GM23338 (cell line): Measurements from ENCODE around the gene RIN3. TPM values are rescaled to one million over a fixed set of nuclear protein-coding genes. Genes with fewer than 3 reads are reported as not detected.

Experiments
- ATAC-seq: fragments of 200-7000 bp; cut with Tn5 transposase; 3 replicates; pipeline ENCODE4 v1.9.1; 2020
- DNase-seq: peaks from one replicate; pipeline ENCODE4 v3.0.0-alpha.2; 2015; ENCODE audit warnings: low spot score
- H2AFZ ChIP-seq: fragments of 200-600 bp; sonication (generic); 2 replicates; pipeline ENCODE4 v1.8.0; 2016; ENCODE audit warnings: antibody characterized with exemption, mild to moderate bottlenecking, moderate library complexity
- H3F3A ChIP-seq: fragments of 200-600 bp; sonication (generic); replicated peaks from 2 replicates; pipeline ENCODE4 v1.8.0; 2017; ENCODE audit warnings: antibody characterized with exemption, mixed run types, low read depth
- H3K27ac ChIP-seq: fragments of 200-600 bp; sonication (generic); 2 replicates; pipeline ENCODE4 v1.6.1; 2016; ENCODE audit warnings: low read depth
- H3K27me3 ChIP-seq: fragments of 200-600 bp; sonication (generic); 2 replicates; pipeline ENCODE4 v1.8.0; 2016; ENCODE audit warnings: mild to moderate bottlenecking, mixed run types, moderate library complexity; ENCODE audit not compliant: insufficient read depth
- H3K36me3 ChIP-seq: fragments of 200-600 bp; sonication (generic); 2 replicates; pipeline ENCODE4 v1.8.0; 2016; ENCODE audit warnings: mild to moderate bottlenecking; ENCODE audit not compliant: insufficient read depth
- H3K4me1 ChIP-seq: fragments of 200-600 bp; sonication (generic); 2 replicates; pipeline ENCODE4 v1.8.0; 2016; ENCODE audit warnings: mild to moderate bottlenecking, moderate library complexity; ENCODE audit not compliant: insufficient read depth
- H3K4me2 ChIP-seq: fragments of 200-600 bp; sonication (generic); 2 replicates; pipeline ENCODE4 v1.7.1; 2017; ENCODE audit warnings: mixed run types
- H3K4me3 ChIP-seq: fragments of 200-600 bp; sonication (generic); 2 replicates; pipeline ENCODE4 v1.6.1; 2016; ENCODE audit warnings: mixed run types
- H3K79me2 ChIP-seq: fragments of 200-600 bp; sonication (generic); replicated peaks from 2 replicates; pipeline ENCODE4 v1.8.0; 2017; ENCODE audit warnings: mild to moderate bottlenecking; ENCODE audit not compliant: insufficient read depth
- H3K9me2 ChIP-seq: fragments of 200-600 bp; sonication (generic); 2 replicates; pipeline ENCODE4 v1.8.0; 2017; ENCODE audit not compliant: insufficient read depth
- H4K20me1 ChIP-seq: fragments of 200-600 bp; sonication (generic); replicated peaks from 2 replicates; pipeline ENCODE4 v1.8.0; 2017; ENCODE audit warnings: mild to moderate bottlenecking; ENCODE audit not compliant: insufficient read depth
- H3K27ac Mint-ChIP-seq: 2 replicates; pipeline ENCODE4 v1.8.0; 2020; ENCODE audit warnings: inconsistent platforms, mild to moderate bottlenecking, moderate library complexity, mixed read lengths
- H3K27me3 Mint-ChIP-seq: 3 replicates; pipeline ENCODE4 v1.8.0; 2022; ENCODE audit warnings: low read depth, mild to moderate bottlenecking, moderate library complexity, mixed read lengths, inconsistent platforms; ENCODE audit not compliant: insufficient read depth, poor library complexity
- H3K36me3 Mint-ChIP-seq: 3 replicates; pipeline ENCODE4 v1.8.0; 2021; ENCODE audit warnings: low read depth, mild to moderate bottlenecking, inconsistent platforms, moderate library complexity, mixed read lengths
- H3K4me1 Mint-ChIP-seq: 3 replicates; pipeline ENCODE4 v1.8.0; 2020; ENCODE audit warnings: mild to moderate bottlenecking, inconsistent platforms, mixed read lengths
- H3K4me3 Mint-ChIP-seq: 3 replicates; pipeline ENCODE4 v1.8.0; 2021; ENCODE audit warnings: moderate library complexity, mild to moderate bottlenecking, inconsistent platforms, mixed read lengths
- H3K9me3 Mint-ChIP-seq: 3 replicates; pipeline ENCODE4 v1.8.0; 2020; ENCODE audit warnings: moderate library complexity, mild to moderate bottlenecking, inconsistent platforms, mixed read lengths
- POLR2AphosphoS5 ChIP-seq: IDR thresholded peaks from 2 replicates; pipeline ENCODE4 v1.6.1; 2016; ENCODE audit warnings: antibody characterized with exemption, low read depth
- polyA plus RNA-seq: library from polyadenylated mRNA; unstranded; fragments of >200 nt; fragmentation: Nextera tagmentation; extraction: Ambion mirVana; gene quantifications from 2 replicates; pipeline ENCODE4 v1.2.1, GENCODE V29; 2016
- total RNA-seq: library from RNA; depleted of rRNA; stranded (reverse); fragments of >200 nt; shearing (Covaris generic); gene quantifications from 2 replicates; pipeline ENCODE4 v1.2.3, GENCODE V29; 2014
- TF ChIP-seq, protein P1 (sequence below): fragments of 250-450 bp; sonication (Bioruptor Pico); IDR thresholded peaks from 2 replicates; pipeline ENCODE4 v1.5.0; 2020; ENCODE audit warnings: mild to moderate bottlenecking, moderate library complexity
- TF ChIP-seq, protein P2 (sequence below), 2 experiments: fragments of 200-600 bp in 1 of 2; sonication (generic) in 1 of 2; conservative IDR thresholded peaks; 2 replicates each; pipeline versions ENCODE4 v1.5.1 to v1.6.1; 2016 to 2017; ENCODE audit warnings: antibody characterized with exemption in 2 of 2, low read depth in 2 of 2, mild to moderate bottlenecking in 2 of 2, moderate library complexity in 1 of 2

Gene RIN3
- total and polyA plus RNA-seq, 2 experiments from 2014 or later, result 0.97 to 1.5 TPM

DNA sequence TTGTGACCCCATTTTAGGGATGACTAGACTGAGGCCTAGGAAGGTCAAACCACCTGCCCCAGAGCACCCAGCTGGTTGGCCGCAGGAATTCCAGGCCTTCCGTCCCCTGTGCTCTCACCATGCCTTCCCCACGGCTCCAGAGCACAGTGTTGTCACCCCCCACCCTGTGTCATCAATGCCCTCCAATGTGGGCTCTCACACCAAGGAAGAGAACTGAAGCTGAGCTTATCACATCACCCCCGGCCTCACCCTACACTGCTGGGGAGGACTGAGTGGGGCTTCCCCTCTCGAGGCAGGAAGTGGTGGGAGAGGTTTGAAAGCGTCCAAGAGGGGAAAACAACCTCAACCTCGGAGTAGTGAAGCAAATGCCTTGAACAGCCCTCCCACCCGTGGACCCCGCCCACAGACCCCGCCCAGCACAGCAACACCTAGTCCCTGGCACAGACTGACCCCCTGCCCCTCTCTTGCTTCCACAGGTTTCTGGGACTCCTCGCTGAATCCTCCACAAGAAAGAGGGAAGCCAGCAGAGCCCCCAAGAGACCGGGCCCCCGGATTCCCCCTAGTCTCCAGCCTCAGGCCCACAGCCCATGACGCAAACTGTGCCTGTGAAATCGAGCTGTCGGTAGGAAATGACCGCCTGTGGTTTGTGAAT lies 137.7 kb downstream of the RIN3 start (continued):
- TF ChIP-seq, protein P1, sequence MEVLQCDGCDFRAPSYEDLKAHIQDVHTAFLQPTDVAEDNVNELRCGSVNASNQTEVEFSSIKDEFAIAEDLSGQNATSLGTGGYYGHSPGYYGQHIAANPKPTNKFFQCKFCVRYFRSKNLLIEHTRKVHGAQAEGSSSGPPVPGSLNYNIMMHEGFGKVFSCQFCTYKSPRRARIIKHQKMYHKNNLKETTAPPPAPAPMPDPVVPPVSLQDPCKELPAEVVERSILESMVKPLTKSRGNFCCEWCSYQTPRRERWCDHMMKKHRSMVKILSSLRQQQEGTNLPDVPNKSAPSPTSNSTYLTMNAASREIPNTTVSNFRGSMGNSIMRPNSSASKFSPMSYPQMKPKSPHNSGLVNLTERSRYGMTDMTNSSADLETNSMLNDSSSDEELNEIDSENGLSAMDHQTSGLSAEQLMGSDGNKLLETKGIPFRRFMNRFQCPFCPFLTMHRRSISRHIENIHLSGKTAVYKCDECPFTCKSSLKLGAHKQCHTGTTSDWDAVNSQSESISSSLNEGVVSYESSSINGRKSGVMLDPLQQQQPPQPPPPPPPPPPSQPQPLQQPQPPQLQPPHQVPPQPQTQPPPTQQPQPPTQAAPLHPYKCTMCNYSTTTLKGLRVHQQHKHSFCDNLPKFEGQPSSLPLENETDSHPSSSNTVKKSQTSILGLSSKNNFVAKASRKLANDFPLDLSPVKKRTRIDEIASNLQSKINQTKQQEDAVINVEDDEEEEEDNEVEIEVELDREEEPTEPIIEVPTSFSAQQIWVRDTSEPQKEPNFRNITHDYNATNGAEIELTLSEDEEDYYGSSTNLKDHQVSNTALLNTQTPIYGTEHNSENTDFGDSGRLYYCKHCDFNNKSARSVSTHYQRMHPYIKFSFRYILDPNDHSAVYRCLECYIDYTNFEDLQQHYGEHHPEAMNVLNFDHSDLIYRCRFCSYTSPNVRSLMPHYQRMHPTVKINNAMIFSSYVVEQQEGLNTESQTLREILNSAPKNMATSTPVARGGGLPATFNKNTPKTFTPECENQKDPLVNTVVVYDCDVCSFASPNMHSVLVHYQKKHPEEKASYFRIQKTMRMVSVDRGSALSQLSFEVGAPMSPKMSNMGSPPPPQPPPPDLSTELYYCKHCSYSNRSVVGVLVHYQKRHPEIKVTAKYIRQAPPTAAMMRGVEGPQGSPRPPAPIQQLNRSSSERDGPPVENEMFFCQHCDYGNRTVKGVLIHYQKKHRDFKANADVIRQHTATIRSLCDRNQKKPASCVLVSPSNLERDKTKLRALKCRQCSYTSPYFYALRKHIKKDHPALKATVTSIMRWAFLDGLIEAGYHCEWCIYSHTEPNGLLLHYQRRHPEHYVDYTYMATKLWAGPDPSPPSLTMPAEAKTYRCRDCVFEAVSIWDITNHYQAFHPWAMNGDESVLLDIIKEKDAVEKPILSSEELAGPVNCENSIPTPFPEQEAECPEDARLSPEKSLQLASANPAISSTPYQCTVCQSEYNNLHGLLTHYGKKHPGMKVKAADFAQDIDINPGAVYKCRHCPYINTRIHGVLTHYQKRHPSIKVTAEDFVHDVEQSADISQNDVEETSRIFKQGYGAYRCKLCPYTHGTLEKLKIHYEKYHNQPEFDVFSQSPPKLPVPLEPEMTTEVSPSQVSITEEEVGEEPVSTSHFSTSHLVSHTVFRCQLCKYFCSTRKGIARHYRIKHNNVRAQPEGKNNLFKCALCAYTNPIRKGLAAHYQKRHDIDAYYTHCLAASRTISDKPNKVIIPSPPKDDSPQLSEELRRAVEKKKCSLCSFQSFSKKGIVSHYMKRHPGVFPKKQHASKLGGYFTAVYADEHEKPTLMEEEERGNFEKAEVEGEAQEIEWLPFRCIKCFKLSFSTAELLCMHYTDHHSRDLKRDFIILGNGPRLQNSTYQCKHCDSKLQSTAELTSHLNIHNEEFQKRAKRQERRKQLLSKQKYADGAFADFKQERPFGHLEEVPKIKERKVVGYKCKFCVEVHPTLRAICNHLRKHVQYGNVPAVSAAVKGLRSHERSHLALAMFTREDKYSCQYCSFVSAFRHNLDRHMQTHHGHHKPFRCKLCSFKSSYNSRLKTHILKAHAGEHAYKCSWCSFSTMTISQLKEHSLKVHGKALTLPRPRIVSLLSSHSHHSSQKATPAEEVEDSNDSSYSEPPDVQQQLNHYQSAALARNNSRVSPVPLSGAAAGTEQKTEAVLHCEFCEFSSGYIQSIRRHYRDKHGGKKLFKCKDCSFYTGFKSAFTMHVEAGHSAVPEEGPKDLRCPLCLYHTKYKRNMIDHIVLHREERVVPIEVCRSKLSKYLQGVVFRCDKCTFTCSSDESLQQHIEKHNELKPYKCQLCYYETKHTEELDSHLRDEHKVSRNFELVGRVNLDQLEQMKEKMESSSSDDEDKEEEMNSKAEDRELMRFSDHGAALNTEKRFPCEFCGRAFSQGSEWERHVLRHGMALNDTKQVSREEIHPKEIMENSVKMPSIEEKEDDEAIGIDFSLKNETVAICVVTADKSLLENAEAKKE, result no peak
- no peak for TF ChIP-seq POLR2AphosphoS5

DNA sequence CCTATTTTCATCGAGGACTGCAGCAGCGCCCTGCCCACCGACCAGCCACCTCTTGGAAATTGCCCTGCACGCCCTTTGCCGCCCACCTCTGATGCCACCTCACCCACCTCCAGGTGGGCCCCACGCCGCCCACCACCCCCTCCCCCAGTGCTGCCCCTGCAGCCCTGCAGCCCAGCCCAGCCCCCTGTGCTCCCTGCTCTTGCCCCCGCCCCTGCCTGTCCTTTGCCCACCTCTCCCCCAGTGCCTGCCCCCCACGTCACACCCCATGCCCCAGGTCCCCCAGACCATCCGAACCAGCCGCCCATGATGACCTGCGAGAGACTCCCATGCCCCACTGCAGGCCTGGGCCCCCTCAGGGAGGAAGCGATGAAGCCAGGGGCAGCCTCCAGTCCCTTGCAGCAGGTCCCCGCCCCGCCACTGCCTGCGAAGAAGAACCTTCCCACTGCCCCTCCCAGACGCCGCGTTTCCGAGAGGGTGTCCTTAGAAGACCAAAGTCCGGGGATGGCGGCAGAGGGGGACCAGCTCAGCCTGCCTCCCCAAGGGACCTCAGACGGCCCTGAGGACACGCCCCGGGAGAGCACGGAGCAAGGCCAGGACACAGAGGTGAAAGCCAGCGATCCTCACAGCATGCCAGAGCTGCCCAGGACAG lies 138.3 kb downstream of the RIN3 start:
- Histone ChIP-seq H4K20me1 (no peaks in the 10 kb centered on the region), H3K4me2 (no peak overlapping the region), H3F3A (no peaks in the 10 kb centered on the region), H3K79me2 (no peaks in the 10 kb centered on the region), H3K36me3 (no peaks in the 10 kb centered on the region), H2AFZ (no peak overlapping the region), H3K9me2 (no peaks in the 10 kb centered on the region), H3K4me3 (no peak overlapping the region), H3K4me1 (no peaks in the 10 kb centered on the region), H3K27ac (no peak overlapping the region), H3K27me3 (no peaks in the 10 kb centered on the region)
- H3K27ac Mint-ChIP-seq, result no peak overlapping the region
- peaks cover 11% of the 10 kb centered on the region for H3K27me3 Mint-ChIP-seq
- no peaks in the 10 kb centered on the region; the same call in 2 of the 3 replicates for H3K9me3 Mint-ChIP-seq
- TF ChIP-seq, protein P2, sequence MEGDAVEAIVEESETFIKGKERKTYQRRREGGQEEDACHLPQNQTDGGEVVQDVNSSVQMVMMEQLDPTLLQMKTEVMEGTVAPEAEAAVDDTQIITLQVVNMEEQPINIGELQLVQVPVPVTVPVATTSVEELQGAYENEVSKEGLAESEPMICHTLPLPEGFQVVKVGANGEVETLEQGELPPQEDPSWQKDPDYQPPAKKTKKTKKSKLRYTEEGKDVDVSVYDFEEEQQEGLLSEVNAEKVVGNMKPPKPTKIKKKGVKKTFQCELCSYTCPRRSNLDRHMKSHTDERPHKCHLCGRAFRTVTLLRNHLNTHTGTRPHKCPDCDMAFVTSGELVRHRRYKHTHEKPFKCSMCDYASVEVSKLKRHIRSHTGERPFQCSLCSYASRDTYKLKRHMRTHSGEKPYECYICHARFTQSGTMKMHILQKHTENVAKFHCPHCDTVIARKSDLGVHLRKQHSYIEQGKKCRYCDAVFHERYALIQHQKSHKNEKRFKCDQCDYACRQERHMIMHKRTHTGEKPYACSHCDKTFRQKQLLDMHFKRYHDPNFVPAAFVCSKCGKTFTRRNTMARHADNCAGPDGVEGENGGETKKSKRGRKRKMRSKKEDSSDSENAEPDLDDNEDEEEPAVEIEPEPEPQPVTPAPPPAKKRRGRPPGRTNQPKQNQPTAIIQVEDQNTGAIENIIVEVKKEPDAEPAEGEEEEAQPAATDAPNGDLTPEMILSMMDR (conservative IDR thresholded peaks at IDR 0.05; ENCODE audit: low read depth in 2 of 2), result no peak
- ATAC-seq (no peak), DNase-seq (no peak)
- no peaks in the 10 kb centered on the region; the same call in 2 of the 3 replicates for H3K4me1 Mint-ChIP-seq
- no peak overlapping the region for H3K4me3 Mint-ChIP-seq
- H3K36me3 Mint-ChIP-seq, result no peaks in the 10 kb centered on the region; the same call in 2 of the 3 replicates
